ENCODE measurements around the gene SEMA4C. TPM values are rescaled to one million over a fixed set of nuclear protein-coding genes. Genes with fewer than 3 reads are reported as not detected.

Gene SEMA4C
- total RNA-seq, 1 donor from 2014 or later, result 279 TPM

DNA sequence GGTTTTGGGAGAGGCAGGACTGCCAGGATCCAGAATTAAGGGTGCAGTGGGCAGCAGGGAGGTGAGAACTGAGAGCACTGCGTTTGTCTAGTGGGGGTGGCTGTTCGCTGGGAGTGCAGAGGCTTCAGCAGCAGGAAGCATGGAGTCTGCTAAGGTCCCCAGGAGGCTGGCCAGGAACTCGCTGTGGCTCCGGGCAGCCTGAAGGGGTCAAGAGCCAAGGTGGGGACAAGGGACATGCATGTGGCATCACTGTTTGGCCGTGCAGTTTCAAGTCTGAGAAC lies 43.2 kb upstream of the SEMA4C start:
- H3K36me3 Mint-ChIP-seq (ENCODE audit: low read depth, unreplicated experiment), result no peaks in the 10 kb centered on the region

DNA sequence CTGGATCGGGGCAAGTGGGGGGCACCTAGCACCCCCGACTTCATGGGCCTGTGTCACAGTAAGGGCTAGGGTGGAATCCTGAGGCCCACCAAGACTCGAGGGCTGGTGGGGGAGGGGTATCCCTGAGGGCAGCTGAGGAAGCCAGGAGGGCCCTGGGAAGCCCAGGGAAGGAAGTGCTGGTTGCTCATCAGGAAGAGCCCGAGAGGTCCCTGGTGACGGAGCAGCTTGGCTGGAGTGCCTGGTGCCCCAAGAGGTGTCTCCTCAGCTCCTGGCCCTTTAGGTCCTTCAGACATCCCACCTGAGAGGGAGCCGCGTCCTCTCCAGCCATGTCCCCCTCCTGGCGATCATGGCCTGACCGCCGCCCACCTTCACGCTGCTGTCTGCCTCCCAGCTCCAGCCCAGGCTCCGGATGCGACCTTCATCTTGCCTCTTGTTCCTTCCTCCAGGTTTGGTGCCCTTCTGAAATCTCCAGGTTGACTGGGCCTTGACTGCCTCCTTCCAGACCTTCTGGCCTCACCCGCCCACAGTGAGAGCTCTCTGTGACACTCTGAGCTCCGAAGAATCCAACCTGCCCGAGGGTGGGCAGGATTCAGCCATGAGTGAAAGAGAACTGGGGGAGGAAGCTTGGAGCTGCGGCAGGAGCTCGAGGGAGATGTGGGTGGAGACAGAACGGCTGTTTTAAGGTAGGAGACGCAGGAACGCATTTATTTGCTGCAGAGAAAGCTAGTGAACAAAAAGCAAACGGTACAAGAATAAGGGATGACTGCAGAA lies 42.7 kb upstream of the SEMA4C start:
- Mint-ChIP-seq H3K36me3 (ENCODE audit: low read depth, unreplicated experiment) (no peaks in the 10 kb centered on the region), H3K27me3 (ENCODE audit: unreplicated experiment) (peaks cover 19% of the 10 kb centered on the region), H3K4me1 (ENCODE audit: unreplicated experiment) (peaks cover 37% of the 10 kb centered on the region), H3K27ac (ENCODE audit: unreplicated experiment) (peak overlapping the region; percentile 48), H3K9me3 (ENCODE audit: unreplicated experiment) (no peaks in the 10 kb centered on the region), H3K4me3 (ENCODE audit: unreplicated experiment) (peak overlapping the region; percentile 14)
- TF ChIP-seq, protein P1, sequence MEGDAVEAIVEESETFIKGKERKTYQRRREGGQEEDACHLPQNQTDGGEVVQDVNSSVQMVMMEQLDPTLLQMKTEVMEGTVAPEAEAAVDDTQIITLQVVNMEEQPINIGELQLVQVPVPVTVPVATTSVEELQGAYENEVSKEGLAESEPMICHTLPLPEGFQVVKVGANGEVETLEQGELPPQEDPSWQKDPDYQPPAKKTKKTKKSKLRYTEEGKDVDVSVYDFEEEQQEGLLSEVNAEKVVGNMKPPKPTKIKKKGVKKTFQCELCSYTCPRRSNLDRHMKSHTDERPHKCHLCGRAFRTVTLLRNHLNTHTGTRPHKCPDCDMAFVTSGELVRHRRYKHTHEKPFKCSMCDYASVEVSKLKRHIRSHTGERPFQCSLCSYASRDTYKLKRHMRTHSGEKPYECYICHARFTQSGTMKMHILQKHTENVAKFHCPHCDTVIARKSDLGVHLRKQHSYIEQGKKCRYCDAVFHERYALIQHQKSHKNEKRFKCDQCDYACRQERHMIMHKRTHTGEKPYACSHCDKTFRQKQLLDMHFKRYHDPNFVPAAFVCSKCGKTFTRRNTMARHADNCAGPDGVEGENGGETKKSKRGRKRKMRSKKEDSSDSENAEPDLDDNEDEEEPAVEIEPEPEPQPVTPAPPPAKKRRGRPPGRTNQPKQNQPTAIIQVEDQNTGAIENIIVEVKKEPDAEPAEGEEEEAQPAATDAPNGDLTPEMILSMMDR (IDR thresholded peaks at IDR 0.05; ENCODE audit: unreplicated experiment), result no peak
- DNase-seq (ENCODE audit: low spot score), result no peak

More for the DNA sequence above, 43.2 kb upstream of the SEMA4C start:
- H3K27ac Mint-ChIP-seq (ENCODE audit: unreplicated experiment), result peak overlapping the region; percentile 48
- H3K9me3 Mint-ChIP-seq (ENCODE audit: unreplicated experiment), result no peaks in the 10 kb centered on the region
- H3K4me3 Mint-ChIP-seq (ENCODE audit: unreplicated experiment), result peak overlapping the region; percentile 14
- peaks cover 37% of the 10 kb centered on the region for H3K4me1 Mint-ChIP-seq (ENCODE audit: unreplicated experiment)
- DNase-seq (ENCODE audit: low spot score), result no peak
- TF ChIP-seq, protein P1 (IDR thresholded peaks at IDR 0.05; ENCODE audit: unreplicated experiment), result no peak
- H3K27me3 Mint-ChIP-seq (ENCODE audit: unreplicated experiment), result peaks cover 19% of the 10 kb centered on the region

DNA sequence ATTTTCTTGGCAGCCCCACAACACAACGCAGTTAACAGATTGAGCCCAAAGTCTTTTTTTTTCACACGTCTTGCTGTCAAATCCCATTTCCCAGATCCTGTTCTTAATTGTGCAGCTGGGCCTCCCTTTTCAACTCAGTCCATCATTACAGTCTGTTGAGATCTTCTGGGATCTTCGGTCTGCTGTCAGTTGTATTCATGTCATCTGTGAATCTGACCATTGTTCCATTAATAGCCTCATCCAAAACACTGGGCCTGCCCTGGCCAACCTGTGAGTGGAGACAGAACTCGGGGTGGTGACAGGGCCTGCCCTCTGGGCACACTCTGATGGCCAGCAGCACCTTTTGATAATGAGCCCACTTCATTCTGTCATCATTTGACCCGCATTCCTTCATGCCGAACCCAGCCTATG lies 39.7 kb upstream of the SEMA4C start:
- H3K9me3 Mint-ChIP-seq (ENCODE audit: unreplicated experiment), result no peaks in the 10 kb centered on the region
- H3K36me3 Mint-ChIP-seq (ENCODE audit: low read depth, unreplicated experiment), result no peaks in the 10 kb centered on the region
- peaks cover 27% of the 10 kb centered on the region for H3K4me1 Mint-ChIP-seq (ENCODE audit: unreplicated experiment)
- no peak overlapping the region for H3K27ac Mint-ChIP-seq (ENCODE audit: unreplicated experiment)
- TF ChIP-seq, protein P1 (IDR thresholded peaks at IDR 0.05; ENCODE audit: unreplicated experiment), result no peak
- H3K27me3 Mint-ChIP-seq (ENCODE audit: unreplicated experiment), result peaks cover 17% of the 10 kb centered on the region
- H3K4me3 Mint-ChIP-seq (ENCODE audit: unreplicated experiment), result no peak overlapping the region
- DNase-seq (ENCODE audit: low spot score), result no peak

DNA sequence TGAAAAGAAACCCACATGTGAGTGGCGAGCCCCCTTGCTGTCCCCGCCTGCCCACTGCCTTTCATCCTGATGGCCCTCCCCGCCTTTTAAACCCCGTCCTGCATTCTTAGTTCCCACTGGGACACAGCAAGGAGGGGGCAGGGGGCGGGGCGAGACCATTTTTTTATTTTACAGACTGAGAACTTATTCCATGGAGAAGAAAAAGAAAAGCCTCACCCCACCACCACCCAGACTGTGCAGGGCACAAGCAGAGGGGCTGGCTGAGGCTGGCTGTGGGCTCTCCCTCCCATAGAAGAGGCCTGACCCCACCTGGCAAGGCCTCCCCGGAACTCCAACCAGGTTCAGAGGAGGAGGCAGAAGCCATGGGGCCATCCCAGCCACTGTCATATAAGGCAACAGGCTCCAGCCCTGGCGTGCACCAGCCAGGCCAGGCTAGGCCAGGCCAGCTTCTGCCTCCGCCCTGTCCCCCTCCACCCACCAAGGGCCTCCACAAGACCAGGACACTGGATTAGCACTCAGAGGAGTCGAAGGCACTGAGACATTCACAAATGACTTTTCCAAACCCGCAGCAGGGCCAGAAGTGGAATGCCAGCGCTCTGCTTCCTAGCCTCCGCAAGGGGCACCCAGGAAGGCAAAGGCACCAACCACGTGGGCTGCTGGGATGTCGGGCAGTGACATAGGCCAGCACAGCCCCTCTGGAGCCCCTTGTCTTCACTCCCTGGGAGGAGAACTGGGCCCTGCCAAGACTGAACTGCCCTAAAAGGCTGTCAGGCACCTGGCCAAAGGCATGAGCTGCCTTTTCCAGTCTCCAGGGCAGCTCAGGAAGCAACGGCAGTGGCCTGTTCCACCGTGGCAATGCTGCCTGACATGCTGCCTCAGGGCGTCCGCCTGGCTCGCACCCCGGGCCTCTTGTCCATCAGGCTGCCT lies 37.5 kb upstream of the SEMA4C start:
- Mint-ChIP-seq H3K27ac (ENCODE audit: unreplicated experiment) (no peak overlapping the region), H3K27me3 (ENCODE audit: unreplicated experiment) (peaks cover 7% of the 10 kb centered on the region)

More for the DNA sequence above, 37.5 kb upstream of the SEMA4C start:
- TF ChIP-seq, protein P1 (IDR thresholded peaks at IDR 0.05; ENCODE audit: unreplicated experiment), result no peak
- Mint-ChIP-seq H3K36me3 (ENCODE audit: low read depth, unreplicated experiment) (no peaks in the 10 kb centered on the region), H3K4me1 (ENCODE audit: unreplicated experiment) (peaks cover 14% of the 10 kb centered on the region), H3K4me3 (ENCODE audit: unreplicated experiment) (no peak overlapping the region), H3K9me3 (ENCODE audit: unreplicated experiment) (no peaks in the 10 kb centered on the region)
- no peak for DNase-seq (ENCODE audit: low spot score)

All from endothelial cell (in vitro differentiated cells).